HG03439 (cell line): ENCODE results near the gene ATG10.
"Not testable (repeated sequence)": the region's sequence is repeated elsewhere in the genome, so short reads cannot be mapped to it uniquely, and the experiment has no call there.

Experiments
- ATAC-seq: cut with Tn5 transposase; IDR thresholded peaks from one replicate; pipeline ENCODE4 v1.9.1; 2021; ENCODE audit warnings: mild to moderate bottlenecking, moderate library complexity; ENCODE audit not compliant: unreplicated experiment

ATG10 gene

DNA sequence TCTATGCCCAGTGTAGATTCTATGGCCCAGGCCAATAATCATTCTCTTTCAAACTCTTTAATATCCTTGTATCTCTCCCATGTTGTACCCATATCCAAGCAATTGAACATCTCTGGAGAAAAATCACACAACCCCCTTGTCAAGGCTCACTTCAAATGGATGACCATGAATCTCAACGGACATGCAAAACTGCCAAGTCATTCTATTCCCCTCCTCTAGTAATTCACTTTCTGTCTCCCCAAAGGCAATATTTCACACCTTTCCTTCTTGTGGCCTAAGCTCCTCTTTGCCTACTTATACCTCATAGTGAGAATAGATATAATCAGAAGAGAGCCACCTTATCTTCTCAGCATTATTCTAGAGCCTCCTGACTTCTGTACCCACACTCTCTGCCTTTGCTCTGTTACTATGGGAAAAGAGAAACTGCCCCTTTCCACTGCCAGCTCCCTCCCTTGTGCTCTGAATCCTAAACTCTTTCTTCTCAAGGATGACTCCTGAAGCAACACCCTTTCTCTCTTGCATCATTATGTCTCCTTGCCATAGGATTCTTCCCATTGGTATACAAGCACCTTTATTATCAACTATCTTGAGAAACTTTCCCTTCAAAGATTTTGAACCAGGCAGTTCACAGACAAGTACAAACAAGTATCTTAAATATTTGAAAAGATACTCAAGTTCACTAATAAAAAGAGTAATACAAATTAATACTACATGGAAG is 240.2 kb downstream of the ATG10 start:
- ATAC-seq = no peak

DNA sequence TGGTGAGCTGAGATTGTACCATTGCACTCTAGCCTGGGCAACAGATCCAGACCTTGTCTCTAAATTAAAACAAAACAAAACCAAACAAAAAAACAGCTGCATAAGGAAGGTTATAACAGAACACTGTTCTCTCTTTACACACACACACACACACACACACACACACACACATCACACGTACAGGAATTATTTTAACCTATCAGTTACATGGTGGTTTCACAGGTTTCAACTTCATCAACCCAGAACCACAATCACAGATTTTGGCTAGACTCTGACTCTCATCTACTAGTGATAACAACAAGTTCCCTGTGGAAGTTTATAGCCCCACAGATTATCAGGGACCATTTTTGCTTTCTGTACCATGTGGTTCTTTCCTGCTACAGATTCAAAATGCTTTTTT is 246.1 kb downstream of the ATG10 start:
- ATAC-seq = no peak

DNA sequence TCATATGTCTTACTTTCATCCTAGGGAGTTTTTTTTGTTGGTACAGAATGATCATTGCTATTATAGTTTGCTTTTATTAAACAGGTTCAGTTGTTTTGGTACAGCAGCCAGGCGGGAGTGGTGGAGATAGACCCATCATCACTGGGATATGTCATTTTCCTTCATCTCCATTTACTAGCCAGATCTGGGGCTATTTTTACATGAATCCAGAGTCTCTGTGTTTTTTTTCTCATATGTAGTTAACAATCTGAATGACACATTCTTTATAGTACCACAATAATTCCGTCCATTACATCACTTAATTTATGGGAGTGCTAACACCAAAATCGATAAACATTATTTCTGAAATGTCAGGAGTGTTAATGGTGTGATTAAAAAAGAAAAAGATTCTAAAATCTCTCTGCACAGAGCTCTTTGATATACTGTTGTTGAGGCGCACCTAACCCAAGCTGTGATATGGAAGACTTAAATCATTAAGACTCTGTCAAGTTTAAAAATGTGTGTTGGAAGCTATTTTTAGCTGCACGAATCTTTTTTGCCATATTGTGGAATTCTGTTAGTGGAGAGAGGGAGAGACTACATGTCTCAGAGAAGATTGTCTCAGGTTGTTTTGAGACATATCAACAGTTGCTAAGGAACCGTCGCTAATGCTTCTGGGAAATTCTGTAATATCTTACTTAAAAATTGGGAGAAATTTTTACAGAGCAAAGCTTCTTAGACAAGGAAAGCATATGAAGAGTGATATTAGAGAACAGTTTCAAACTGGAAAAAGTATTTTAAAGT is 246.7 kb downstream of the ATG10 start:
- ATAC-seq = no peak

DNA sequence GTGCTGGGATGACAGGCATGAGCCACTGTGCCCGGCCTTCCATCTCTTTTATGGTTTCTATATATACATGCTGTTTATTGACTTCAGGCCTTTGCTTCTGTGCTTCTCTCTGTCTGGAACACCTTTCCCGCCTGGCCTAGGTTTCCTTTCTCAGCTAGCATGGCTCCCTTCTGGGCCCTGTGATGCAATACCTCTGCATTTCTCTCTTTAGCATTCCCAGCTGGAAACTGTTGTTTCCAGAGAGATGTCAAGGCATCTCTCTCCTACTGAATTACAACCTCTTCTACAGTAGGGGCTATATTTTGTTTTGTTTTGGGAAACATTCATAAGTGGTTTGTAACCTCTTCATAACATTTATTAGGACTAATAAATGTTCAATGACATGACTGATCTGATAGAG is 249.2 kb downstream of the ATG10 start:
- ATAC-seq = no peak

DNA sequence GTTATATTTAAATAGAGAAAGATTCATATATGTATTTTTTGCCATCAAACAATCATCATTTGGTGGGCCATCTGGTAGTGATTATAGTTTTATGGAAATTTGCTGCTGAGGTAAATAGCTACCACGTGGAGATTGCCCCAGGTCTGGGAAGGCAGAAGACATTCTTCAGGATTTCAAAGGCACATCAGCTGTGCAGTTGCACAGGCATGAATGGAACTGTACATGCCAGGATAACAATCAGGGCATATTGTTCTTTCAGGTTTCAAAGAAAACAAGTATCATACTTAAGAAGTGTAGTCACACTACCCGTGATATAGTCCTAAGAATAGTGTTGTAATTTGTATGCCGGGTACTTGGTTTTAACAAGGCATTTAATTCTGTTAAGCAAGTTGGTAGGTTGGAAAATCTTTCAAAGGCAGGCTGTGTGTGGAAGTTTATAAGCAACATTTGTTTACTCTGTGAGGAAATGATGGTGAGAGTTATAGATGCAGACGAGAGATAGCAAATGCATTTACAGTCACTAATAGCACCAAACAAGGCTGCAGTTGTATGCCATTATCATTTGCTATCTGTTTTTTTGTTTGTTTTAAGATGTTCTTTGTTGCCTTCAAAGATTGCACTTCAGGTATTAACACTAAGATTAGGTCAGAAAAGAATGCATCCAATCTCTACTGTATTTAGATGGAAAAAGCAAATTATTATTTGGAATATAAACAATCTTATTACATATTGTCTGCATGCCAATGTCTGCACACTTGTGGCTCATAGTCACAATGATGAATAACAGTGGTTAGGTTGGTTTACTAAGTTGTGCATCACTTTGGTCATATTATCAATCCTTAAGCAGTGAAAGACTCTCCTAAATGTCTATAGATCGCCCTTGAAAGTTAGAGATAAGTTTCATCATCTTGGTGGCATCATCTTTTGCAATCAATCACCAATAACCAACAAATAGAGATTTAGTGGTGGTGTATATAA is 251.1 kb downstream of the ATG10 start:
- ATAC-seq = no peak

DNA sequence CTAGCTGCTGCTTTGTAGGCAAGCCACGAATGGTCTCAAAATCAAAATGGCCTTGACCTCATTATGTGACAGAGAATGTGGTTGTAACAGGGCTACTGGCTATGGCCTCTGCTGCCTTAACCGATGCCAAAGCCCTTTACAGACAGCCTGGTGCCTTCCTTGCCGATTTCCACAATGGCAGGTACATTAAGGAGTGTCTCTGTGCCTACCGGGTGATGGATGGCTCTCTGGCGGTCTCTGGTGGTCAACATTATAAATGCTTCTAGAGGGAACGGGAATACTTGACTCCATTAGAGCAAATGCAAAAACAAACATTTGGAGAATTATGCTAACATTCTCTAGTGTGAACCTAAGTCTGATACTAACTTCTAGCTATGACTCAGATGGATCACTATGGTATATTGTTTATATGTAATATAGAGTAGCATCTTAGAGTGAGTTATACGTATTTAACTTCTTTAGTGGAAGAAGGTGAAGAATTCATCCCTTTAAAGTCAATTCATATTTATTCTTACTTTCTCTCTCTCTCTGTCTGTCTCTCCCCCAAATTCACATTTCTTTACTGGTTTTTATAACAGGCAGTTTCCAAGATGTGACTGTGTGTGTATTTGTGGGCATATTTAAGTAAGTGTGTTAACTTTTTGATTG is 253.8 kb downstream of the ATG10 start:
- ATAC-seq = peak; percentile 70

DNA sequence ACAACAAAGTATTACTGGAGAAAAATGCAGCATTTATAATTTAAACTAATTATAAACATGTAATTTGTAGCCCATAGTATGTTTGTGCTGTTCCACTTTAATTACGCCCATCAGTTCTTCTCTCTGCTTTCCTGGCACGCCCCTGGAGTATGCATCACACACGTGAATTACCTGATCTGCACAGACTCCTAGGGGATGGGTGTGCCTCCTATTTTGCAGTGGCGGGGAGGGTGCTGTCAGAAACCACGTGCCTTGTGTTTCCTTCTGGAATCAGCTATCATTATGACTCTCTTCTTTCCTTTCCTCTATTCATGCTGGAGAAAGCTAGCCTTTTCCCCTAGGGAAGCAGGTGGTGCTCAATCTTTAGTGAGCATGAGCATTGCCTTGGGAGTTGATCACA is 263.1 kb downstream of the ATG10 start:
- no peak for ATAC-seq

DNA sequence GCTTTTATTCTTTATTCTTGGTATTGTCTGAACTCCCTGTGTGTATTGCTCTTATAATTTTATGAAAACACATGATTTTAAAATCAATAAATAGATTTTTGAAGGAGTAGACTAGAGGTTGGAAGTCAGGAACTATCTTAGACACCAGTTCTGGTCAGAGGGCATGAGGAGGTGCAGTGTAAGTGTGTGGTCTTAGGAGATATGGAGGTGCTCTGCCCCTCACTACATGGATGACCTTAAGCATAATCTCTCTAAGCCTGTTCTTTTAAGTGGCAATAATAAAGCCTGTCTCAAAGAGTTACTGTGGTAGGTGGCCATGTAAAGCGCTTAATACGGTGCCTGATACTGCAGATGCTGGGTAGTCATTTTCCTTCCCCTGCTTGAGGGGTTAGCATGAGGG is 272.3 kb downstream of the ATG10 start:
- no peak for ATAC-seq

DNA sequence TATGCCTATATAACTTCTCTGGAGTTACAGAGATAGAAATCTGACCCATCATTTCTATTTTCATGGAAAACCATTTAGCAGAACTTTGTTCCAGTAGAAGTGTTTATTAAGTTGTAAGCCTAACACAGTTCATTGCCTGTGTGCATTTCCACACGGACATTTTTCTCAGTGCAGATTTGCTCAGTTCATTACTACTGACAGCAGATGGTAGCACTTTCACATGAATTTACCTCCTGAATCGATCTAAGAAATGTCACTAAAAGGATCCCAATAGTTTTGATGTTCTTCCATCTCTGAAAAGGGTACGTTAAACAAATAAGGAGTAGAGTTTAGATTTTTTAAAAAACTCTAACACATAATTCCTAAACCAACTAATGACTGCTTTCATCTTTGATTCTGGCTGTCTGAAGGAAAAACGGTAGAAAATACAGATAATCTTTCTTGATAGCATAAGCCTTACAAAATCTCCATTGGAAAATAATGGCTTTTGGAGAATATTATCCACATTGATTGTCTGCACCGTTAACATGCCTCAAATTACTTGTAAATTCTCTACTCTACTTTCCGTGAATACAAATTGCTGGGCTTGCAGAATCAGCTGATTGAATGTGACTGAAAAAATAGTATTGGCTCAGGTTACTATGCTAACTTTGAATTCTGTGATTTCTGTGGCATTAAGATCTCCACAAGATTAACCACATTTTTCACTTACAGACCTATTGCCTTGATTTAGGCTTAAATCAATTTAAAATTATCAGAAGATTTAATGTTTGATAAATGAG is 273.2 kb downstream of the ATG10 start:
- no peak for ATAC-seq

DNA sequence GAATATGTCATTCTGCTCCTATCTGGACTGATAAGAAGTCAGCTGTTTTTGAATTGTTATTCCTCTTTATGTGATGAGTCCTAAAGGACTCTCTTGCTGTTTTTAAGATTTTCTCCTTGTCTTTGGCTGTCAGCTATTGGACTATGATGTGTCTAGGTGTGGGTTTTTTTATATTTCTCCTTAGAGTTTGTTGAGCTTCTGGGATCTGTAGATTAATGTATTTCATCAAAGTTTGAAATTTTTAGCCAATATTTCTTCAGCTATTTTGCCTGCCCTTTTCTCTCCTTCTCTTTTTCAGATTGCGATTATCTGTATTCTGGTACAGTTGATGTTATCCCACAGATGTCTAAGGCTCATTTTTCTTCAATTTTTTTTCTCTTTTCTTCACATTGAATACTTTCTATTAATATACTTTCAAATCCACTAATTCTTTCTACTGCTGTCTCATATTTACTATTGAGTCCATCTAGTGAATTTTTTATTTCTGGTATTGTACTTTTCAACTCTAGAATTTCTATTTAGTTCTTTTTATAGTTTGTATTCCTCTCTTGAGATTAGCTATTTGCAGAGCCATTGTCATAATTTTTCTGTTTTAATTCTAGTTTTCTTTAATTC is 275.2 kb downstream of the ATG10 start:
- no peak for ATAC-seq

DNA sequence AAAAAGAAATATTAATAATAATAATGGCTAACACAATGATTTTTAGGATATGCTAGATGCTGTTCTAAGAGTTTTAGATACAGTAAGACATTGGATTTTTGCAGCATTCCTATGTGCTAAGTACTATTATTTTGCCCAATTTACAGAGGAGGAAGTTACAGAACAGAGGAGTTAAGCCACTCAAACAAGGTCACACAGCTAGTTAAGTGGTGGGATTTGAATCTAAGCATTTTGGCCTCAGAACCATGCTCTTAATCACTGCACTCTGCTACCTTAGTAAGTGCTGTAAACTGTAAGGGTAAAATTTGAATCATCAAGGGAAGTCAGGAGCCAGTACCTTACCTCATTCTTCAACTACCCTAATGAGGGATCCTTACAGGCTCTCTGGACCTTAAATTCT is 280.9 kb downstream of the ATG10 start:
- no peak for ATAC-seq

DNA sequence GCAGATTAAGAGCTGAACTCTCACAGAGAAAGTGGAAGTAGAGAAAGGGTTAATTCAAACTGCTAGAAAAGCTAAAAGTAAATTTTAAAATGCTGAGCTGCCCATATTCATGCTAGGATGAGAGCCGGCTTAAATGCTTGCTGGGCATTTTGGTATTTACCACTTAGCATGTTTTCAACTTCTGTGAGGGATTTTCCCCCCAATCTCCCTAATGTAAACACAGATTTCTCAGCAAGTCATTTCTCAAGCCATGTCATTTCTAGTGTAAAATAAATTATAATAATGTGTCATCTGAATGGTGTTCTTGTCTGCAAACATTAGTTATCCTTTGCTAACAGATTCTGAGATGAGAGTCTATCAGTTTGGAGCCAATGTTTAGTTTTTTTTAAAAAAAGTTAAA is 284.0 kb downstream of the ATG10 start:
- ATAC-seq = no peak

DNA sequence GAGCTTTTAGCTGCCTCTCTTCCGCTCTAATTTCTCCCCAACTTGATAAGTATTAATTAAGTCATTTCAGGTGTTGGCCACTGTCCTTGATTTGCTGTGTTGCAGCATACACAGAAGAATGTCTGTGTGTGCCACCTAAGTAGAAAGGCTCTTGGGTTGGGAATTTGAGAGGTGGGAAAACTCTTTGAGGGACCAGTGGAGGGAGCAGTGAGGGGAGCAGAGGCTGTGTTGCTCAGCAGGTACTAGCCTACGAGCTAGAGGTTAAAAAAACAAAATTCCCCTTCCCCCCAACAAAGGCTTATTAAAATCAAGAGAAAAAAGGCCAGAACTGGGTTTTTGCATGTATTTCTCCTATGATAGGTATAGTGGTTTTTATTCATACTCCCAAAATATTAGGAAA is 285.4 kb downstream of the ATG10 start:
- no peak for ATAC-seq

DNA sequence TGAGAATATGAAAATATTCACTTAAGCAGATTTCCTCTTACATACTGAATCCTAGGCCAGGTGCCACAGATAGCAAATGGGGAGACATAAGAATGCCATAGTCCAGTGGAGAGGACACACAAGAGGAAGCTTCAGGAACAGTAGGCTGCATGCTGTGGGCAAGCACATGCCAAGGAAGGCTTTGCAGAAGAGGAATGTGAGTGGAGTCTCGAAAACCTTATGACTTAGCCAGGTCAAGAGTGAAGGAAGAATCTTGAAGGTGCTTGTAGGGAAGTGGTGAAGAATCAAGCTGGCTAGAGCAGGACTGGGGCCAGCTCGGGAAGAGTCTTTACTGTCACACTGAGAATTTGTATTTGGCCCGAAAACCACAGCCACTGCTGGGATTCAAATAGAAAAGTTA is 285.9 kb downstream of the ATG10 start:
- ATAC-seq = no peak

DNA sequence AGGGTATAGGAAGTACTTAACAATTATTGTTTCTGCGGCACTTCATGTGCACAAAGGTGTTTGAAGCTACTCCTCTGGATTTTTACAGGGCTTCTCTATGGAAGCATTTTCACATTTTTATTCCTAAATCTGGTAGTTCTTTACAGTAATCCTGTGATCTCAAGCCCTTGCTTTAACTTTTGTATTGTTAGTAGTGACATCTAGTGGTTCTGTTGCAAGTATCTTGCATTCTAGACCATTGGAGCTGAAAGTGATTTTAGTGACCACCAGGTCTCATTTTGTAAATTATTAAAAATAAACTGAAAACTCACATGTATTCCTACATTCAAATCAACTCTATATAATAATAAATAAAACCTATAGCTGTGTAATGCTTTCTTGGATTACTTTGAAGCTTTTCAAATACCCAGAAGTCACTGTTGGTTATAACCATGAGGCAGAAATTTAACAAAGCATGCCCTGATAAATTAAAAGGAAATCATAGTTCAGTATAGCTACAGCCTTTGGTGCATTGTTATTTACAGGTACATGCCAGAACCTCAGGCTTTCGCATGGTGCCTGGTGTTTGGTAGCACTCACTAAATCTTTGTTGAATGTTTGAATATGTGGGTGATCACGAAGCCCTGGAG is 287.5 kb downstream of the ATG10 start:
- ATAC-seq = no peak

DNA sequence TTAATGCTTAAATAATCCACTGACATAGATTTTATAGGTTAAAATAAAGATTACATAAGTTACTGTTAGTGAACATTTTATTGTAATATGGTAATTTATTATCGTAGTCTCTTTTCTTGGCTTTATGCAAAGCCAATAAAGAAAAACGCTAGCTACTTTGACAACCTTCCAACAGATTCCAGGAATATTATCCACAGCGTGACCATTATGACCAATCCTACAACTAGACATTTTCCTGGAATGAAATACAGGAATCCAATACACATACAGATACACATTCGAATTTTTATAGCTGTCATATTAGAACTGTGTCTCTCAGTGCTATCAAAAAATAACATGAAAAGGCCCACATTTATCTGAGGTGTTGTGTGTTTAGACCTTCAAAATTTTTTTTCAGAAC is 293.2 kb downstream of the ATG10 start:
- no peak for ATAC-seq

DNA sequence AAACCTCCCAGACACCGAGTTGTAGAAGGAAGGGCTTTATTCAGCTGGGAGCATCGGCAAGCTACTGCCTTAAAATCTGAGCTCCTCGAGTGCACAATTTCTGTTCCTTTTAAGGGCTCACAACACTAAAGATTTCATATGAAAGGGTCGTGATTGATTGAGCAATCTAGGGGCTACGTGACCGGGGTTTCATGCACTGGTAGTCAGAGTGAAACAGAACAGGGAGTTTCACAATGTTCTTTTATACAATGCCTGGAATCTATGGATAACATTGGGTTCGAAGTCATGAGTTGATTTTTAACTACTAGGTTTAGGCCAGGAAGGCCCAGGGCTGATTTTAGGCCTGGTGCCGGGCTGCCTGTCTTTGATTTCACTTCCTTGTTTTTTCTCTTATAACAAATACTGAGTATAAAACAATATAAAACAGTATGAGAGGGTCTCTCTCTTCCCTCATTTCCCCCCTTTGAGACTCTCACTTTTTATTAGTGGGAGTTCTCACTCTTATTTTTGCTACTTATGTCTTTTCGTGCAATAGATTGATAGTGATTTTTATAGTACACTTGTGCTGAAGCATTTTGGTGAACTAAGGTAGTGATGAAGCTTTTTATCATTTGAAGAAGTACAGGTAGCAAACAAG is 295.6 kb downstream of the ATG10 start:
- not testable (repeated sequence) for ATAC-seq

DNA sequence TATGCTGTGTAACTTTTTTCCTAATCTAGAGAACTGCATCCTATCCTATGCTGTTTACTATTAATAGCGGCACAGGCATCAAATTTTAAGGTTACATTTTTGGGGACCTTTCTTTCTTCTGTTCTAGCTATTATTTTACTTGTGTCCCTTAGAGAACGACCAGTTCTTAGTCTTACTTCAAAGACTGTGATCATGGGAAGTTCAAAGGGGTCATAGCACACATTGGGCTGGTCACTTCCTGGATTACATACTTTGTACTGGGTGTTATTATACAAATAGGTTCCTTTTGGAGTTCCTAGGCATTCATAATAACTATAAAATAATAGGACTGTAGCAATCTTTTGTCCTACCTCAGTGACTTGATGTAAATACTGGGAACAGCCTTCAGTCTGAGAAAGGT is 297.5 kb downstream of the ATG10 start:
- ATAC-seq = not testable (repeated sequence)
